K562 (cell line): Measurements from ENCODE around the gene TNFRSF6B. TPM values are rescaled to one million over a fixed set of nuclear protein-coding genes. Genes with fewer than 3 reads are reported as not detected.

Experiments
- ATAC-seq: fragments of 200-7000 bp; cut with Tn5 transposase; 3 replicates; pipeline ENCODE4 v1.9.1; 2020; ENCODE audit warnings: moderate library complexity
- BruUV-seq: library from RNA; stranded (reverse); fragments of 400-500 nt; replicated peaks from 2 replicates; lab custom pipeline; 2021; lab: Mats Ljungman, UMichigan
- CTCF ChIA-PET: fragments of 300-600 bp; formaldehyde crosslinking; extraction: SDS; loops from one replicate; lab custom pipeline; 2021; ENCODE audit warnings: low intra/inter-chr PET ratio; lab: Yijun Ruan, JAX
- POLR2A ChIA-PET: fragments of 300-600, 350-650 bp; sonication (Branson Sonifier 250); formaldehyde crosslinking; extraction: SDS; loops from one replicate; lab custom pipeline; 2021; ENCODE audit warnings: antibody characterized with exemption, inconsistent platforms; lab: Yijun Ruan, JAX
- DNase-seq, 4 experiments: peaks; one replicate each; pipeline versions ENCODE4 v3.0.0 to v3.0.0-alpha.2; 2011 to 2018; ENCODE audit warnings: low spot score in 3 of 4, mixed read lengths in 3 of 4; ENCODE audit errors: extremely low read depth in 1 of 4
- FAIRE-seq: peaks from 2 replicates; lab custom pipeline; 2011; peaks lifted over from hg19 to GRCh38; lab: Jason Lieb, UNC
- H2AFZ ChIP-seq: 2 replicates; pipeline ENCODE4 v1.6.0; 2011; ENCODE audit warnings: low read depth, low read length, control low read depth, inconsistent platforms
- H3K27ac ChIP-seq: fragments of 200-600 bp; 3 replicates; pipeline ENCODE4 v1.8.0; 2011; ENCODE audit warnings: low read depth, mild to moderate bottlenecking, control low read depth, inconsistent platforms, low read length, moderate library complexity, mixed read lengths; ENCODE audit errors: extremely low read depth
- H3K27me3 ChIP-seq, 2 experiments: fragments of 300-600 bp in 1 of 2; 2 replicates in 1 of 2; 3 replicates in 1 of 2; pipeline versions ENCODE4 v1.6.0 to v1.8.0; 2011; ENCODE audit warnings: inconsistent platforms in 2 of 2, low read length in 2 of 2, mild to moderate bottlenecking in 1 of 2, mixed read lengths in 1 of 2, moderate library complexity in 1 of 2; ENCODE audit not compliant: control insufficient read depth in 2 of 2, insufficient read depth in 2 of 2
- H3K36me3 ChIP-seq: fragments of 300-600 bp; 3 replicates; pipeline ENCODE4 v1.8.0; 2011; ENCODE audit warnings: mild to moderate bottlenecking, low read length, inconsistent platforms; ENCODE audit not compliant: control insufficient read depth, insufficient read depth
- H3K4me1 ChIP-seq, 2 experiments: fragments of 200-600 bp in 1 of 2; replicated peaks in 1 of 2; 2 replicates in 1 of 2; 3 replicates in 1 of 2; pipeline versions ENCODE4 v1.5.1 to v1.8.0; 2011; ENCODE audit warnings: inconsistent platforms in 2 of 2, low read length in 2 of 2, mild to moderate bottlenecking in 1 of 2, mixed read lengths in 1 of 2, moderate library complexity in 1 of 2; ENCODE audit not compliant: control insufficient read depth in 2 of 2, insufficient read depth in 2 of 2
- H3K4me2 ChIP-seq: 2 replicates; pipeline ENCODE4 v1.6.1; 2011; ENCODE audit warnings: low read length, control low read depth, inconsistent platforms, mixed read lengths; ENCODE audit not compliant: insufficient read depth
- H3K4me3 ChIP-seq: fragments of 200-600 bp; sonication (generic), shearing (Covaris generic); 2 replicates; pipeline ENCODE4 v1.5.1; 2016; ENCODE audit warnings: control low read depth, inconsistent platforms
- H3K79me2 ChIP-seq: fragments of 200-600 bp; 3 replicates; pipeline ENCODE4 v1.8.0; 2011; ENCODE audit warnings: low read length, inconsistent platforms; ENCODE audit not compliant: control insufficient read depth, insufficient read depth
- H3K9ac ChIP-seq, 2 experiments: 2 replicates each; pipeline versions ENCODE4 v1.6.0 to v1.6.1; 2011; ENCODE audit warnings: low read depth in 2 of 2, low read length in 2 of 2, control low read depth in 1 of 2, inconsistent platforms in 1 of 2, mild to moderate bottlenecking in 1 of 2, mixed read lengths in 1 of 2; ENCODE audit not compliant: insufficient read depth in 1 of 2
- H3K9me1 ChIP-seq: one replicate; pipeline ENCODE4 v1.6.0; 2011; ENCODE audit warnings: inconsistent platforms, mild to moderate bottlenecking, low read length, moderate library complexity; ENCODE audit not compliant: control insufficient read depth, insufficient read depth
- H3K9me3 ChIP-seq: replicated peaks from 2 replicates; pipeline ENCODE4 v1.5.1; 2011; ENCODE audit warnings: low read depth, low read length, inconsistent platforms; ENCODE audit not compliant: control insufficient read depth, insufficient read depth
- H4K20me1 ChIP-seq: replicated peaks from 2 replicates; pipeline ENCODE4 v1.6.1; 2011; ENCODE audit warnings: low read length, inconsistent platforms, mixed read lengths; ENCODE audit not compliant: control insufficient read depth, insufficient read depth
- ETS2 ChIP-seq: IDR thresholded peaks from 2 replicates; pipeline ENCODE4 v1.6.1; 2016; ENCODE audit warnings: borderline replicate concordance, missing genetic modification characterization, mild to moderate bottlenecking, moderate library complexity, missing compliant biosample characterization; ENCODE audit not compliant: poor library complexity, severe bottlenecking
- RBM25 ChIP-seq: fragments of 200-400 bp; formaldehyde crosslinking; IDR thresholded peaks from 2 replicates; pipeline ENCODE4 v1.6.1; 2018; ENCODE audit warnings: low read length, low read depth, moderate library complexity; ENCODE audit not compliant: severe bottlenecking
- ZFPM2 ChIP-seq: fragments of 250-450 bp; sonication (Bioruptor Pico); IDR thresholded peaks from 2 replicates; pipeline ENCODE4 v1.5.1; 2022; ENCODE audit warnings: mild to moderate bottlenecking
- whole genome bisulfite sequencing: fragments of 100-300 bp; shearing (Covaris generic); methylation state at CpG from one replicate; pipeline ENCODE4 v1.1.6; 2016; ENCODE audit warnings: low coverage, mixed read lengths; ENCODE audit not compliant: insufficient coverage; ENCODE audit errors: missing lambda C conversion rate; 5-methylcytosine and 5-hydroxymethylcytosine counted together
- in situ Hi-C: fragments of 300-500 bp; cut with MboI; formaldehyde crosslinking; loops from 4 replicates; pipeline ENCODE4 v1.15.0; 2018; ENCODE audit warnings: inconsistent platforms, mixed read lengths
- intact Hi-C: fragments of 100-400 bp; cut with micrococcal nuclease; formaldehyde crosslinking; loops from 2 replicates; pipeline ENCODE4 v1.14.2; 2022
- polyA plus RNA-seq, 8 experiments: library from polyadenylated mRNA; depleted of rRNA in 4 of 8; stranded (reverse) in 5 of 8; unstranded in 3 of 8; fragments of >200 nt; fragmentation: Nextera tagmentation in 2 of 8; fragmentation: Illumina TruSeq in 1 of 8; extraction: Ambion mirVana in 2 of 8; extraction: Trizol in 1 of 8; gene quantifications; 2 replicates each; pipeline versions ENCODE4 v1.2.1 to v1.2.3, GENCODE V29; 2011 to 2014; ENCODE audit warnings: inconsistent platforms in 1 of 8, missing spikeins in 1 of 8
- total RNA-seq, 7 experiments: library from RNA; depleted of rRNA in 6 of 7; stranded (reverse); fragments of >200 nt in 6 of 7; fragmentation: Illumina TruSeq in 2 of 7; extraction: Trizol in 2 of 7; gene quantifications; 2 replicates each; pipeline versions ENCODE4 v1.2.1 to v1.2.3, GENCODE V29; 2011 to 2021; ENCODE audit warnings: low replicate concordance in 1 of 7
- TF ChIP-seq, protein P1 (sequence below): fragments of 450-650 bp; formaldehyde crosslinking; conservative IDR thresholded peaks from 2 replicates; pipeline ENCODE4 v1.4.0; 2022; ENCODE audit warnings: mild to moderate bottlenecking, missing genetic modification characterization

Gene TNFRSF6B
- total and polyA plus RNA-seq, 9 of the 15 experiments (the other 6 are each of a cell fraction or from before 2014, with no cell fraction given) = 0.10 to 3.5 (median 0.32) TPM; not detected in 6

DNA sequence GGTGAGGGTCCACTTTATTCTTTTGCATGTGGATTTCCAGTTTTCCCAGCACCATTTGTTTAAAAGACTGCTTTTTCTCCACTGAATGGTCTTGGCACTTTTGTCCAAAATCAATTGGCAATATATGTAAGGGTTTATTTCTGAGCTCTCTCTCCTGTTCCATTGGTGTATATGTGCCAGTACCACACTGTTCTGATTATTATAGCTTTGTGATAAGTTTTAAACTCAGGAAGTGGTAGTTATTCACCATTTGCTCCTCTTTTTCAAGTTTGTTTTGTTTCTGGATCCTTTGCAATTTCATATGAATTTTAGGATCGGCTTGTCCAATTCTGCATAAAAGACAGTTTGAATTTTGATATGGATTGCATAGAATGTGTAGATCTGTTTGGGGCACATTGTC lies 15.7 kb downstream of the TNFRSF6B start:
- H3K36me3 ChIP-seq = peaks cover 69% of the 10 kb centered on the region
- intact Hi-C loops = no loop called here
- 92% methylated on average over 1 of the region's 1 CpG for WGBS
- ChIA-PET POLR2A (no interaction called here), CTCF (no interaction called here)
- H3K27me3 ChIP-seq = no peaks in the 10 kb centered on the region
- H3K9me1 ChIP-seq = no peaks in the 10 kb centered on the region
- DNase-seq (no peak), ATAC-seq (no peak), FAIRE-seq (peak; percentile 15)
- no peak overlapping the region for H3K9ac ChIP-seq
- H3K27ac ChIP-seq = no peak overlapping the region
- no peak overlapping the region for H3K4me3 ChIP-seq
- BruUV-seq = no TSS peak
- peaks cover 7 to 30% of the 10 kb centered on the region in 2 experiments for H3K4me1 ChIP-seq
- no peak overlapping the region for H3K4me2 ChIP-seq
- H2AFZ ChIP-seq = no peak overlapping the region
- H3K9me3 ChIP-seq = peaks cover 11% of the 10 kb centered on the region; the same call in 1 of the 2 replicates
- in situ Hi-C loops = loop anchor here (5.0 kb wide), 1 partner anchor 60 kb away; no protein-coding TSS in a partner anchor
- TF ChIP-seq ETS2 (tag) (no peak), ZFPM2 (CRISPR knock-in tag) (no peak), RBM25 (peak; percentile 64)
- TF ChIP-seq, protein P1, sequence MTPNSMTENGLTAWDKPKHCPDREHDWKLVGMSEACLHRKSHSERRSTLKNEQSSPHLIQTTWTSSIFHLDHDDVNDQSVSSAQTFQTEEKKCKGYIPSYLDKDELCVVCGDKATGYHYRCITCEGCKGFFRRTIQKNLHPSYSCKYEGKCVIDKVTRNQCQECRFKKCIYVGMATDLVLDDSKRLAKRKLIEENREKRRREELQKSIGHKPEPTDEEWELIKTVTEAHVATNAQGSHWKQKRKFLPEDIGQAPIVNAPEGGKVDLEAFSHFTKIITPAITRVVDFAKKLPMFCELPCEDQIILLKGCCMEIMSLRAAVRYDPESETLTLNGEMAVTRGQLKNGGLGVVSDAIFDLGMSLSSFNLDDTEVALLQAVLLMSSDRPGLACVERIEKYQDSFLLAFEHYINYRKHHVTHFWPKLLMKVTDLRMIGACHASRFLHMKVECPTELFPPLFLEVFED (CRISPR knock-in tag) = no peak
- peaks cover 7% of the 10 kb centered on the region; the same call in 1 of the 2 replicates for H4K20me1 ChIP-seq
- peaks cover 60% of the 10 kb centered on the region for H3K79me2 ChIP-seq
